MCF 10A (cell line): ENCODE data around the gene LHFPL3. TPM values are rescaled to one million over a fixed set of nuclear protein-coding genes. Genes with fewer than 3 reads are reported as not detected.
A peak's percentile ranks its signal among the peaks of the same experiment; 100 is the strongest.

Experiments
- BruUV-seq: library from RNA; stranded (reverse); fragments of 400-500 nt; replicated peaks from 2 replicates; lab custom pipeline; 2021; lab: Mats Ljungman, UMichigan
- CTCF ChIA-PET: fragments of 300-600 bp; sonication (Branson Sonifier 250); formaldehyde crosslinking; extraction: SDS; loops from one replicate; lab custom pipeline; 2021; ENCODE audit warnings: antibody characterized with exemption, inconsistent platforms; lab: Yijun Ruan, JAX
- POLR2A ChIA-PET: fragments of 300-600, 350-650 bp; sonication (Branson Sonifier 250); formaldehyde crosslinking; extraction: SDS; loops from one replicate; lab custom pipeline; 2020; ENCODE audit warnings: antibody characterized with exemption, inconsistent platforms; lab: Yijun Ruan, JAX
- DNase-seq: peaks from one replicate; pipeline ENCODE4 v3.0.0-alpha.2; 2018; ENCODE audit not compliant: unreplicated experiment
- H3K27ac Mint-ChIP-seq: one replicate; pipeline ENCODE4 v1.8.0; 2022; ENCODE audit warnings: mild to moderate bottlenecking, low read depth, mixed read lengths; ENCODE audit not compliant: unreplicated experiment
- H3K27me3 Mint-ChIP-seq: one replicate; pipeline ENCODE4 v1.8.0; 2022; ENCODE audit warnings: mixed read lengths; ENCODE audit not compliant: insufficient read depth, unreplicated experiment
- H3K36me3 Mint-ChIP-seq: one replicate; pipeline ENCODE4 v1.8.0; 2022; ENCODE audit warnings: mild to moderate bottlenecking, moderate library complexity, mixed read lengths; ENCODE audit not compliant: insufficient read depth, unreplicated experiment
- H3K4me1 Mint-ChIP-seq: one replicate; pipeline ENCODE4 v1.8.0; 2022; ENCODE audit warnings: mixed read lengths; ENCODE audit not compliant: insufficient read depth, unreplicated experiment
- H3K4me3 Mint-ChIP-seq: one replicate; pipeline ENCODE4 v1.8.0; 2022; ENCODE audit warnings: mild to moderate bottlenecking, moderate library complexity, mixed read lengths; ENCODE audit not compliant: unreplicated experiment
- H3K9me3 Mint-ChIP-seq: one replicate; pipeline ENCODE4 v1.8.0; 2022; ENCODE audit warnings: mixed read lengths; ENCODE audit not compliant: unreplicated experiment
- intact Hi-C: fragments of 100-400 bp; cut with micrococcal nuclease; formaldehyde crosslinking; loops from 2 replicates; pipeline ENCODE4 v1.14.1; 2022
- total RNA-seq: library from RNA; stranded (reverse); gene quantifications from 2 replicates; pipeline ENCODE4 v1.2.3, GENCODE V29; 2022
- TF ChIP-seq, protein P1 (sequence below): fragments of 200-600 bp; IDR thresholded peaks from one replicate; pipeline ENCODE4 v1.8.0; 2022; ENCODE audit warnings: antibody characterized with exemption, mild to moderate bottlenecking; ENCODE audit not compliant: unreplicated experiment

Gene LHFPL3
- total RNA-seq, 1 experiment from 2014 or later, result not detected

DNA sequence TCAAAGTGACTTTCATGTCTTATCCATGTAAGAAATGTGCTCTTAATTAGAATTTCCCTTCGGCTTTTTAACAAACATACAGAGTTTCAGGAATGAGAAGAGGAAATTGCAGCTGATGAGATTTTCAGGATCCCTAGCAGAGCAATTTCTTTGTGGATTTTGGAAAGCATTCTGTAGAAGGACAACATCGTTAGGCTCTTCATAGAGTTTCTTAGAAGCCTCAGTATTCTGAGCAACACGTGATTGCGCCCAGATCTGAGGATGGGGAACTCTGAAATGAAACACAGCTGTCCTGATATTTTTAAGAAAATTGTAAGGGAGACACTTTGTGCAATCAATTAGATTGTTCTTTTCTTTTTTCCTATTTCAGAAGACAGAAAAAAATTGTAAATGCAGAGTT, 85.8 kb downstream of the LHFPL3 start:
- H3K9me3 Mint-ChIP-seq, result no peaks in the 10 kb centered on the region
- H3K4me3 Mint-ChIP-seq, result no peak overlapping the region
- TF ChIP-seq, protein P1, sequence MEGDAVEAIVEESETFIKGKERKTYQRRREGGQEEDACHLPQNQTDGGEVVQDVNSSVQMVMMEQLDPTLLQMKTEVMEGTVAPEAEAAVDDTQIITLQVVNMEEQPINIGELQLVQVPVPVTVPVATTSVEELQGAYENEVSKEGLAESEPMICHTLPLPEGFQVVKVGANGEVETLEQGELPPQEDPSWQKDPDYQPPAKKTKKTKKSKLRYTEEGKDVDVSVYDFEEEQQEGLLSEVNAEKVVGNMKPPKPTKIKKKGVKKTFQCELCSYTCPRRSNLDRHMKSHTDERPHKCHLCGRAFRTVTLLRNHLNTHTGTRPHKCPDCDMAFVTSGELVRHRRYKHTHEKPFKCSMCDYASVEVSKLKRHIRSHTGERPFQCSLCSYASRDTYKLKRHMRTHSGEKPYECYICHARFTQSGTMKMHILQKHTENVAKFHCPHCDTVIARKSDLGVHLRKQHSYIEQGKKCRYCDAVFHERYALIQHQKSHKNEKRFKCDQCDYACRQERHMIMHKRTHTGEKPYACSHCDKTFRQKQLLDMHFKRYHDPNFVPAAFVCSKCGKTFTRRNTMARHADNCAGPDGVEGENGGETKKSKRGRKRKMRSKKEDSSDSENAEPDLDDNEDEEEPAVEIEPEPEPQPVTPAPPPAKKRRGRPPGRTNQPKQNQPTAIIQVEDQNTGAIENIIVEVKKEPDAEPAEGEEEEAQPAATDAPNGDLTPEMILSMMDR, result no peak
- no peak for DNase-seq
- H3K36me3 Mint-ChIP-seq, result no peaks in the 10 kb centered on the region
- intact Hi-C loops, result no loop called here
- CTCF ChIA-PET, result interaction anchor here (0.8 kb wide), 2 partner anchors 265 to 434 kb away, joined by 4 to 5 read pairs; no protein-coding TSS in a partner anchor
- no TSS peak for BruUV-seq
- H3K4me1 Mint-ChIP-seq, result no peaks in the 10 kb centered on the region
- POLR2A ChIA-PET, result interaction anchor here (1.0 kb wide), 1 partner anchor 23 kb away, joined by 4 read pairs; no protein-coding TSS in a partner anchor
- no peak overlapping the region for H3K27ac Mint-ChIP-seq
- H3K27me3 Mint-ChIP-seq, result peaks cover 11% of the 10 kb centered on the region

DNA sequence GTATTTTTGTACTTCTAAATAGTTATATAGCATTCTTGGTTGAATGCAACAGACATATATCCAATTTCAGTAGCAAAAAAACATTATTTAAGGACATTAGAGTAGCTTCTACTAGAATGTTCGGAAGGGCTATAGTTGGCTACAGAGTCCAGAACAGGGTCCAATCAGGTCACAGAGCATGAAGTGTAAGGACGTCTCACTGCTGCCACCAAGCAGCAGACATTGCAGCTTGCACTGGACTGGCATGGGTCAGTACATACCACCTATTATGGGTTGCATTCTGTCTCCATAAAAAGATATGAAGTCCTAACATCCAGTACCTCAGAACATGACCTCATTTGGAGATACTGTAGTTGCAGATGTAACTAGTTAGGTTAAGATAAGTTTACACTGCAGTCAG, 87.3 kb downstream of the LHFPL3 start:
- BruUV-seq, result no TSS peak
- ChIA-PET CTCF (no interaction called here), POLR2A (no interaction called here)
- no peaks in the 10 kb centered on the region for H3K4me1 Mint-ChIP-seq
- TF ChIP-seq, protein P1, result no peak
- intact Hi-C loops, result no loop called here
- DNase-seq, result peak; percentile 2
- H3K27ac Mint-ChIP-seq, result no peak overlapping the region
- H3K9me3 Mint-ChIP-seq, result no peaks in the 10 kb centered on the region
- no peaks in the 10 kb centered on the region for H3K36me3 Mint-ChIP-seq
- no peak overlapping the region for H3K4me3 Mint-ChIP-seq
- H3K27me3 Mint-ChIP-seq, result peaks cover 11% of the 10 kb centered on the region

DNA sequence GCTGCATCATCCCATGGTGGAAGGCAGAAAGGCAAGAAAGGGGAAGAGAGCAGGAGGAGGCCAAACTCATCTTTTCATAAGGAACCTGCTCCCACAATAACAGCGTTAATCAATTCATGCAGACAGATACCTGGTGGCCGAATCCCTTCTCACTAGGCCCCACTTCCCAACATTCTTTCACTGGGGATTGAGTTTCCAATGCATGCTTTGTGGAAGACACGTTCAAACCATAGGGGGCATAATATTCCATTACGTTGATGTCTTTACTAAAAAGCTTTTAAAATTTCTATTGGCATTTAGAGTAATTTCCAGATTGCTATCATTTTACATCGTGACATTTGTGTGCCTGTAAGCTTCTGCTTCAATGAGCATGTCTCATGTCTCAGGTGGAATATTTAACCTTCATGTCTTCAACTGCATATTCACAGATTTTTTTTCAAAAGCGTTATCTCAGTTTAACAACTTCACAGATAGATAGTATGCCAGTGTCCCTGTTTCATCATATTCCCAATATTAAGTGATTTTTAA, 88.5 kb downstream of the LHFPL3 start:
- DNase-seq, result no peak
- TF ChIP-seq, protein P1, result no peak
- Mint-ChIP-seq H3K27me3 (peaks cover 11% of the 10 kb centered on the region), H3K9me3 (no peaks in the 10 kb centered on the region), H3K27ac (no peak overlapping the region), H3K4me3 (no peak overlapping the region), H3K36me3 (no peaks in the 10 kb centered on the region), H3K4me1 (no peaks in the 10 kb centered on the region)
- ChIA-PET POLR2A (no interaction called here), CTCF (no interaction called here)
- intact Hi-C loops, result no loop called here
- BruUV-seq, result no TSS peak

DNA sequence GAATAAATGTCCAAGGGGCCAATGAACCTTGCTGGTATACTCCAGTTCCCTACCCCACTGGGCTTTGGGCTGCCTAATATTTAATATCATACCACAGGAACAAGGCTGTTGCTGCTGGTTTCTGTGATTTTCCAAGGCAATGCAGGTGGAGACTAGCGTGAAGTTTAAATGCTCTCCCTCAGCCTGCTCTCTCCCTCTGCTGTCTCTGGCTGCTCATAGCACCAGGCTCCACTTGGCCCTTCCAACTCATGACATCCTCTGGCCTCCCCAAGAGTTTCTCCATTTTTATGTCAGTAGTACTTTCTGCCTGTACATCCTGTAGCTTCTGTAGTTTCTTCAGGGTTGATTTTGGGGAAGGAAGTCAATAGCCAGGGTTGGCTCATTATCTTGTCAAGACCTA, 103.5 kb downstream of the LHFPL3 start:
- no peaks in the 10 kb centered on the region for H3K36me3 Mint-ChIP-seq
- H3K4me3 Mint-ChIP-seq, result no peak overlapping the region
- CTCF ChIA-PET, result interaction anchor here (0.6 to 1.0 kb wide), 3 partner anchors 12 to 587 kb away, joined by 3 to 4 read pairs (median 3); no protein-coding TSS in a partner anchor
- no peaks in the 10 kb centered on the region for H3K4me1 Mint-ChIP-seq
- no peak overlapping the region for H3K27ac Mint-ChIP-seq
- intact Hi-C loops, result no loop called here
- H3K9me3 Mint-ChIP-seq, result no peaks in the 10 kb centered on the region
- H3K27me3 Mint-ChIP-seq, result peaks cover 56% of the 10 kb centered on the region
- DNase-seq, result no peak
- no TSS peak for BruUV-seq
- POLR2A ChIA-PET, result no interaction called here
- TF ChIP-seq, protein P1, result no peak
